HEK293 (cell line): ENCODE measurements around the gene SPIB.
A peak's percentile ranks its signal among the peaks of the same experiment; 100 is the strongest.

Experiments
- CTCF ChIA-PET: fragments of 350-600 bp; formaldehyde crosslinking; extraction: SDS; loops from one replicate; lab custom pipeline; 2021; ENCODE audit warnings: antibody characterized with exemption; lab: Yijun Ruan, JAX
- POLR2A ChIA-PET: fragments of 300-600 bp; formaldehyde crosslinking; extraction: SDS; loops from one replicate; lab custom pipeline; 2020; ENCODE audit warnings: antibody characterized with exemption, inconsistent platforms; lab: Yijun Ruan, JAX
- H3K27ac ChIP-seq: fragments of 200-500 bp; sonication (Bioruptor generic); 2 replicates; pipeline ENCODE4 v1.5.1; 2014; ENCODE audit warnings: low read depth, low read length, control low read depth, inconsistent platforms; ENCODE audit errors: extremely low read depth
- H3K36me3 ChIP-seq, 2 experiments: fragments of 200-500 bp in 1 of 2; sonication (Bioruptor generic) in 1 of 2; 1 replicate in 1 of 2; 2 replicates in 1 of 2; pipeline ENCODE4 v1.5.1; 2014 to 2017; ENCODE audit warnings: inconsistent platforms in 2 of 2, low read length in 2 of 2; ENCODE audit not compliant: control insufficient read depth in 2 of 2, insufficient read depth in 1 of 2
- H3K4me1 ChIP-seq: fragments of 200-500 bp; sonication (Bioruptor generic); 2 replicates; pipeline ENCODE4 v1.5.1; 2014; ENCODE audit warnings: mild to moderate bottlenecking, low read length, inconsistent platforms; ENCODE audit not compliant: control insufficient read depth, insufficient read depth
- H3K4me3 ChIP-seq: 2 replicates; pipeline ENCODE4 v1.5.1; 2011; ENCODE audit warnings: low read depth, mild to moderate bottlenecking, control low read depth, low read length, moderate library complexity
- H3K9me3 ChIP-seq: fragments of 200-500 bp; sonication (Bioruptor generic); 2 replicates; pipeline ENCODE4 v1.5.1; 2014; ENCODE audit warnings: low read depth, low read length, inconsistent platforms; ENCODE audit not compliant: control insufficient read depth, insufficient read depth
- BCL11B ChIP-seq: fragments of 450-650 bp; formaldehyde crosslinking; IDR thresholded peaks from 2 replicates; pipeline ENCODE4 v1.5.1; 2016; ENCODE audit warnings: low read depth, missing biosample characterization, missing genetic modification characterization
- KLF1 ChIP-seq: fragments of 450-650 bp; formaldehyde crosslinking; IDR thresholded peaks from 2 replicates; pipeline ENCODE4 v1.5.1; 2016; ENCODE audit warnings: missing biosample characterization, missing genetic modification characterization
- SCRT2 ChIP-seq: fragments of 450-650 bp; formaldehyde crosslinking; IDR thresholded peaks from 2 replicates; pipeline ENCODE4 v1.5.1; 2016; ENCODE audit warnings: missing biosample characterization, missing genetic modification characterization
- YY2 ChIP-seq: fragments of 450-650 bp; formaldehyde crosslinking; IDR thresholded peaks from 2 replicates; pipeline ENCODE4 v1.5.1; 2016; ENCODE audit warnings: missing biosample characterization, missing genetic modification characterization
- ZEB2 ChIP-seq: fragments of 450-650 bp; formaldehyde crosslinking; IDR thresholded peaks from 2 replicates; pipeline ENCODE4 v1.5.1; 2016; ENCODE audit warnings: missing biosample characterization, missing genetic modification characterization
- ZFP41 ChIP-seq: fragments of 450-650 bp; formaldehyde crosslinking; IDR thresholded peaks from 2 replicates; pipeline ENCODE4 v1.5.1; 2016; ENCODE audit warnings: missing biosample characterization, missing genetic modification characterization, borderline replicate concordance
- ZNF114 ChIP-seq: fragments of 450-650 bp; formaldehyde crosslinking; IDR thresholded peaks from 2 replicates; pipeline ENCODE4 v1.5.0; 2017; ENCODE audit warnings: missing biosample characterization, missing genetic modification characterization
- ZNF146 ChIP-seq: fragments of 450-650 bp; formaldehyde crosslinking; IDR thresholded peaks from 2 replicates; pipeline ENCODE4 v1.5.1; 2016; ENCODE audit warnings: missing biosample characterization, missing genetic modification characterization
- ZNF169 ChIP-seq: fragments of 450-650 bp; formaldehyde crosslinking; IDR thresholded peaks from 2 replicates; pipeline ENCODE4 v1.5.1; 2016; ENCODE audit warnings: missing biosample characterization, missing genetic modification characterization
- ZNF184 ChIP-seq: fragments of 450-650 bp; IDR thresholded peaks from 2 replicates; pipeline ENCODE4 v1.5.1; 2018; ENCODE audit warnings: missing biosample characterization, mild to moderate bottlenecking, missing genetic modification characterization
- ZNF211 ChIP-seq: fragments of 450-650 bp; formaldehyde crosslinking; IDR thresholded peaks from 2 replicates; pipeline ENCODE4 v1.5.1; 2016; ENCODE audit warnings: low read depth, missing biosample characterization, missing genetic modification characterization
- ZNF501 ChIP-seq: fragments of 450-650 bp; formaldehyde crosslinking; IDR thresholded peaks from 2 replicates; pipeline ENCODE4 v1.5.1; 2016; ENCODE audit warnings: missing biosample characterization, missing genetic modification characterization
- ZNF561 ChIP-seq: fragments of 450-650 bp; IDR thresholded peaks from 2 replicates; pipeline ENCODE4 v1.5.1; 2018; ENCODE audit warnings: missing biosample characterization, missing genetic modification characterization, borderline replicate concordance
- ZNF626 ChIP-seq: fragments of 450-650 bp; sonication (Bioruptor Pico); formaldehyde crosslinking; IDR thresholded peaks from 2 replicates; pipeline ENCODE4 v1.5.1; 2018; ENCODE audit warnings: missing biosample characterization, missing genetic modification characterization, inconsistent platforms
- ZNF660 ChIP-seq: fragments of 450-650 bp; IDR thresholded peaks from 2 replicates; pipeline ENCODE4 v1.5.1; 2018; ENCODE audit warnings: missing biosample characterization, mild to moderate bottlenecking, missing genetic modification characterization
- ZNF777 ChIP-seq: fragments of 450-650 bp; formaldehyde crosslinking; IDR thresholded peaks from 2 replicates; pipeline ENCODE4 v1.5.1; 2017; ENCODE audit warnings: missing biosample characterization, missing genetic modification characterization, borderline replicate concordance
- TF ChIP-seq, protein P1 (sequence below): fragments of 450-650 bp; formaldehyde crosslinking; IDR thresholded peaks from 2 replicates; pipeline ENCODE4 v1.5.1; 2017; ENCODE audit warnings: missing biosample characterization, missing genetic modification characterization
- TF ChIP-seq, protein P2 (sequence below): fragments of 450-650 bp; formaldehyde crosslinking; IDR thresholded peaks from 2 replicates; pipeline ENCODE4 v1.5.1; 2016; ENCODE audit warnings: missing biosample characterization, missing genetic modification characterization

The SPIB gene

DNA sequence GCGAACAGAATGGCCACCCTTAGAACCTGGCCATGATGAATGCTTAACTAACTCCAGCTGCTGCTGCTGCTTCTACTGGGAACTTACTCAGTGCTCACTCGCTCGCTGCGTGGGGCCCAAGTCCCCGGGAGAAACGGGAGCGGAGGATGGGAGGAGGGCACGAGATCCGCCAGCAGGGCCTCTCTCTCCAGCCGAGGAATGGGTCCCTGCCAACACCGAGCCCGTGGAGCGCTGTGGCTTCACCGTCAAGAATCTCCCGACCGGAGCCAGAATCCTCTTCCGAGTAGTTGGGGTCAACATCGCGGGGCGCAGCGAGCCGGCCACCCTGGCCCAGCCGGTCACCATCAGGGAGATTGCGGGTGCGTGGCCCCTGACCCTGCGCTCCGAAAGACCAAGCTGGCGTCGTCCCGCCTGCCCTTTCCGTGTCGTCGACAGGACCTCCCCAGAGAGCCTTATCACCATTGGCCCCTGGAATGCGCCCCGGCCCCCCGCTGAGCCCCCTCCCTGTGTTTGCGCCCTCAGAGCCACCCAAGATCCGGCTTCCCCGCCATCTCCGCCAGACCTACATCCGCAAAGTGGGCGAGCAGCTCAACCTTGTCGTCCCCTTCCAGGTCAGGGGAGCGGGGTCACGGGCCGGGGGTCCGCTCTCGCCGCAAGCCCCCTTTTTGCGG, 39.8 kb downstream of the SPIB start:
- no peaks in the 10 kb centered on the region for H3K4me1 ChIP-seq
- ChIA-PET CTCF (interaction anchor here (0.5 kb wide), 1 partner anchor 754 kb away, joined by 3 read pairs; no protein-coding TSS in a partner anchor), POLR2A (no interaction called here)
- H3K27ac ChIP-seq, result no peak overlapping the region
- H3K4me3 ChIP-seq, result no peak overlapping the region
- TF ChIP-seq SCRT2 (tag by site-specific recombination) (no peak), ZNF146 (tag by site-specific recombination) (no peak), ZNF114 (no peak), ZNF501 (no peak), ZNF169 (tag by site-specific recombination) (no peak), ZNF660 (tag by site-specific recombination) (no peak), ZEB2 (no peak), ZNF626 (no peak), ZFP41 (tag by site-specific recombination) (no peak), YY2 (tag by site-specific recombination) (no peak), BCL11B (tag by site-specific recombination) (no peak), ZNF561 (tag by site-specific recombination) (no peak)
- no peaks in the 10 kb centered on the region for H3K36me3 ChIP-seq
- no peaks in the 10 kb centered on the region for H3K9me3 ChIP-seq

- POLR2A ChIA-PET, result no interaction called here
- CTCF ChIA-PET, result no interaction called here
Observed at GRCh38 chr19:50459067-50459456, 40.3 kb downstream of the SPIB start.

GRCh38 chr19:50459638-50460037, 40.9 kb downstream of the SPIB start:
- POLR2A ChIA-PET, result interaction anchor here (1.0 kb wide), 1 partner anchor 102 kb away, joined by 4 read pairs; no protein-coding TSS in a partner anchor
- H3K27ac ChIP-seq, result no peak overlapping the region
- no peaks in the 10 kb centered on the region for H3K36me3 ChIP-seq
- CTCF ChIA-PET, result interaction anchor here (0.6 to 4.7 kb wide), 9 partner anchors 13 to 108 kb away, joined by 3 to 99 read pairs (median 11); partner anchors contain the start of gene NR1H2
- no peak overlapping the region for H3K4me3 ChIP-seq
- H3K9me3 ChIP-seq, result no peaks in the 10 kb centered on the region
- TF ChIP-seq, protein P1, sequence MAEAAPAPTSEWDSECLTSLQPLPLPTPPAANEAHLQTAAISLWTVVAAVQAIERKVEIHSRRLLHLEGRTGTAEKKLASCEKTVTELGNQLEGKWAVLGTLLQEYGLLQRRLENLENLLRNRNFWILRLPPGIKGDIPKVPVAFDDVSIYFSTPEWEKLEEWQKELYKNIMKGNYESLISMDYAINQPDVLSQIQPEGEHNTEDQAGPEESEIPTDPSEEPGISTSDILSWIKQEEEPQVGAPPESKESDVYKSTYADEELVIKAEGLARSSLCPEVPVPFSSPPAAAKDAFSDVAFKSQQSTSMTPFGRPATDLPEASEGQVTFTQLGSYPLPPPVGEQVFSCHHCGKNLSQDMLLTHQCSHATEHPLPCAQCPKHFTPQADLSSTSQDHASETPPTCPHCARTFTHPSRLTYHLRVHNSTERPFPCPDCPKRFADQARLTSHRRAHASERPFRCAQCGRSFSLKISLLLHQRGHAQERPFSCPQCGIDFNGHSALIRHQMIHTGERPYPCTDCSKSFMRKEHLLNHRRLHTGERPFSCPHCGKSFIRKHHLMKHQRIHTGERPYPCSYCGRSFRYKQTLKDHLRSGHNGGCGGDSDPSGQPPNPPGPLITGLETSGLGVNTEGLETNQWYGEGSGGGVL (tag by site-specific recombination), result peak; percentile 34; the same call in 1 of the 2 replicates
- TF ChIP-seq ZNF777, result no peak
- TF ChIP-seq, protein P2, sequence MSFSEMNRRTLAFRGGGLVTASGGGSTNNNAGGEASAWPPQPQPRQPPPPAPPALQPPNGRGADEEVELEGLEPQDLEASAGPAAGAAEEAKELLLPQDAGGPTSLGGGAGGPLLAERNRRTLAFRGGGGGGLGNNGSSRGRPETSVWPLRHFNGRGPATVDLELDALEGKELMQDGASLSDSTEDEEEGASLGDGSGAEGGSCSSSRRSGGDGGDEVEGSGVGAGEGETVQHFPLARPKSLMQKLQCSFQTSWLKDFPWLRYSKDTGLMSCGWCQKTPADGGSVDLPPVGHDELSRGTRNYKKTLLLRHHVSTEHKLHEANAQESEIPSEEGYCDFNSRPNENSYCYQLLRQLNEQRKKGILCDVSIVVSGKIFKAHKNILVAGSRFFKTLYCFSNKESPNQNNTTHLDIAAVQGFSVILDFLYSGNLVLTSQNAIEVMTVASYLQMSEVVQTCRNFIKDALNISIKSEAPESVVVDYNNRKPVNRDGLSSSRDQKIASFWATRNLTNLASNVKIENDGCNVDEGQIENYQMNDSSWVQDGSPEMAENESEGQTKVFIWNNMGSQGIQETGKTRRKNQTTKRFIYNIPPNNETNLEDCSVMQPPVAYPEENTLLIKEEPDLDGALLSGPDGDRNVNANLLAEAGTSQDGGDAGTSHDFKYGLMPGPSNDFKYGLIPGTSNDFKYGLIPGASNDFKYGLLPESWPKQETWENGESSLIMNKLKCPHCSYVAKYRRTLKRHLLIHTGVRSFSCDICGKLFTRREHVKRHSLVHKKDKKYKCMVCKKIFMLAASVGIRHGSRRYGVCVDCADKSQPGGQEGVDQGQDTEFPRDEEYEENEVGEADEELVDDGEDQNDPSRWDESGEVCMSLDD (tag by site-specific recombination), result 0 out of 2 replicates have a peak, but pooled peaks have one; percentile 20
- no peak for TF ChIP-seq ZNF184
- no peaks in the 10 kb centered on the region for H3K4me1 ChIP-seq

More at GRCh38 chr19:50459067-50459456, 40.3 kb downstream of the SPIB start:
- H3K9me3 ChIP-seq, result no peaks in the 10 kb centered on the region
- no peaks in the 10 kb centered on the region for H3K4me1 ChIP-seq
- H3K27ac ChIP-seq, result no peak overlapping the region
- no peak overlapping the region for H3K4me3 ChIP-seq
- H3K36me3 ChIP-seq, result no peaks in the 10 kb centered on the region
- TF ChIP-seq ZNF211 (tag by site-specific recombination) (no peak), KLF1 (0 out of 2 replicates have a peak, but pooled peaks have one; percentile 12)
